Heart left ventricle (tissue), 16 donors: ENCODE measurements around the gene P2RY11. TPM values are rescaled to one million over a fixed set of nuclear protein-coding genes. Genes with fewer than 3 reads are reported as not detected.

Experiments
- ATAC-seq, 4 donors: fragments of 200-7000 bp; cut with Tn5 transposase; one replicate each; pipeline ENCODE4 v1.9.1; 2020 to 2022; ENCODE audit warnings: moderate library complexity in 4 of 4, mild to moderate bottlenecking in 3 of 4, moderate number of reproducible peaks in 1 of 4
- DNase-seq, 5 donors: peaks; one replicate each; pipeline ENCODE4 v3.0.0-alpha.2; 2020
- H3K27ac ChIP-seq, 12 donors: fragments of 200-600 bp; sonication (generic) in 4 of 12; one replicate each; pipeline versions ENCODE4 v1.5.0 to v1.8.0; 2016 to 2022; ENCODE audit warnings: mild to moderate bottlenecking in 2 of 12
- H3K27me3 ChIP-seq, 9 donors: fragments of 200-600 bp; sonication (generic) in 2 of 9; one replicate each; pipeline versions ENCODE4 v1.5.1 to v1.8.0; 2016 to 2022; ENCODE audit warnings: mild to moderate bottlenecking in 3 of 9
- H3K36me3 ChIP-seq, 9 donors: fragments of 200-600 bp; sonication (generic) in 2 of 9; one replicate each; pipeline versions ENCODE4 v1.5.0 to v1.8.0; 2018 to 2022; ENCODE audit warnings: mild to moderate bottlenecking in 2 of 9
- H3K4me1 ChIP-seq, 12 donors: fragments of 200-600 bp; sonication (generic) in 4 of 12; one replicate each; pipeline versions ENCODE4 v1.5.0 to v1.8.0; 2016 to 2022; ENCODE audit warnings: mild to moderate bottlenecking in 3 of 12
- H3K4me3 ChIP-seq, 12 donors: fragments of 200-600 bp; sonication (generic) in 4 of 12; one replicate each; pipeline versions ENCODE4 v1.5.0 to v1.8.0; 2017 to 2022; ENCODE audit warnings: mild to moderate bottlenecking in 9 of 12, moderate library complexity in 4 of 12
- H3K9me3 ChIP-seq, 12 donors: fragments of 200-600 bp; sonication (generic) in 4 of 12; one replicate each; pipeline versions ENCODE4 v1.5.0 to v1.8.0; 2016 to 2022; ENCODE audit warnings: mild to moderate bottlenecking in 1 of 12
- CTCF ChIP-seq, 12 donors: fragments of 200-600 bp; sonication (generic) in 4 of 12; IDR thresholded peaks; one replicate each; pipeline versions ENCODE4 v1.5.0 to v1.8.0; 2018 to 2022; ENCODE audit warnings: antibody characterized with exemption in 12 of 12, mild to moderate bottlenecking in 5 of 12
- POLR2A ChIP-seq, 2 donors: fragments of 450-650 bp; IDR thresholded peaks; one replicate each; pipeline ENCODE4 v1.6.1; 2017; ENCODE audit warnings: antibody characterized with exemption in 2 of 2, mild to moderate bottlenecking in 2 of 2, moderate library complexity in 2 of 2
- WGBS, 4 donors: extraction: QIAGEN DNeasy Blood & Tissue Kit in 2 of 4; methylation state at CpG; one replicate each; pipeline versions ENCODE4 v1.1.5 to v1.1.7; 2013 to 2018; 5-methylcytosine and 5-hydroxymethylcytosine counted together
- intact Hi-C, 10 donors: fragments of 100-400 bp; cut with DNase I; formaldehyde crosslinking; loops; one replicate each; pipeline versions ENCODE4 v1.11.1 to v1.14.2; 2022
- polyA plus RNA-seq, 2 donors: library from polyadenylated mRNA; stranded (reverse); fragments of 200-250 nt; gene quantifications; one replicate each; pipeline ENCODE4 v1.2.3, GENCODE V29; 2013
- total RNA-seq, 9 donors: library from RNA; depleted of rRNA in 2 of 9; stranded (reverse); fragments of >200 nt in 2 of 9; fragmentation: NEBNext Ultra II Directional in 3 of 9; extraction: Animal tissue kit (Norgen Biotek cat#: 25700) in 3 of 9; gene quantifications; one replicate each; pipeline versions ENCODE4 v1.1.0 to v1.2.4, GENCODE V29; 2016 to 2023
- donor health status: ischemic (EF 13 %, LVEDD 7.1; RV severe dilation, severe dysfunction).
- donor health status: healthy with polysubstance abuse.
- donor health status: DM: no; HTN: yes; CAD: no.
- donor health status: DM: no; HTN: no; CAD: no.
- donor health status: ischemic (EF 25% LVEDD 6.9; RV normal size, moderate dysfunction).
- donor health status: ischemic (EF 25% LVEDD 5.7; RV mildly dilated, moderate dysfunction).
- donor health status: healthy.
- donor health status: DM: yes; HTN: yes; CAD: no.
- donor health status: ischemic (EF 35%, LVEDD 5.7; RV mildly dilated, moderate dysfunction).
- donor health status: nonischemic (EF 11% LVEDD 7.7; RV severe dilation, severe dysfunction).
- donor health status: DM: yes; HTN: yes; CAD: no.
- donor health status: PGD.
- donor health status: ischemic (EF 29% LVEDD 5.4; RV normal size, mild dysfunction).
- donor health status: nonischemic (EF 23%, LVEDD 6.1; RV moderate dilation, normal function).

The P2RY11 gene
- total and polyA plus RNA-seq, 11 donors = 3.1 to 11.7 (median 5.2) TPM

DNA sequence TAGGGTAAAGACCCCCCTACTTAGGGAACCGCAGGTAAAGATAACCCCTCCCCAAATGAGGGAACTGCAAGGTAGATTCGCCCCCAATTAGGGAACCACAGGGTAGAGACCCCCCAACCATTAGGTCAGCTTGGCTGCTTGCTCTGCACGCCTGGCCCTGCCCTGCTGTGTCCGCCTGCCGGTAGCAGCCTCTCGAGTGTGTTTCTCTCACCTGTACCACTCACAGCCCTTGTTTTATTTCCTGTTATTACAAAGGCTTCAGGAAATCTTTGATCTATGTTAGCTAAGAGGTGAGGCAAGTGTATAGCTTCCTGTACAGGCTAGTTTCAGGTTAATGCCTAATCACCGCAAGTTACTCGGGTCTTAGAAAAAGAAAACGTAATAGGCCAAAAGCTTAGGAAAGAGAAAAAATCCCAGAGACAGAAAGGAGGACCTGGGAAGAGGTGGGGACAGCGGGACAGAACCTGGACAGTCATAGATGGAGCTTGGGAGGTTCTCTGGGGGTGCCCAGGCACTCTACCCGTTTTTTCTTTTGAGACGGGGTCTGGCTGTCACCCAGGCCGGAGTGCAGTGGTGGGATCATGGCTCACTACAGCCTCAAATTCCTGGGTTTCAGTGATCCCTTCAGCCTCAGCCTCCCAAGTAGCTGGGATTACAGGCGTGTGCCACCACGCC, 31.3 kb downstream of the P2RY11 start:
- DNase-seq (no peak), ATAC-seq (no peak)
- 86 to 94% (median 90%) methylated on average over 13 to 15 of the region's 15 CpGs for WGBS, 4 donors
- H3K9me3 ChIP-seq = no peaks in the 10 kb centered on the region
- no peaks in the 10 kb centered on the region for H3K27me3 ChIP-seq
- H3K27ac ChIP-seq = peak overlapping the region in 1 of 12 donors; percentile 59
- no peaks in the 10 kb centered on the region for H3K4me1 ChIP-seq
- peaks cover 2 to 100% (median 98%) of the 10 kb centered on the region in 9 donors for H3K36me3 ChIP-seq
- H3K4me3 ChIP-seq = no peak overlapping the region
- intact Hi-C loops = no loop called here
- no peak for TF ChIP-seq CTCF (IDR thresholded peaks at IDR 0.05)
- no peak for TF ChIP-seq POLR2A (IDR thresholded peaks at IDR 0.05)

GRCh38 chr19:10143681-10144080, 32.2 kb downstream of the P2RY11 start:
- Histone ChIP-seq H3K27me3 (no peaks in the 10 kb centered on the region), H3K4me3 (no peak overlapping the region), H3K27ac (peak overlapping the region in 1 of 12 donors; percentile 59), H3K9me3 (no peaks in the 10 kb centered on the region), H3K4me1 (no peaks in the 10 kb centered on the region), H3K36me3 (peaks cover 2 to 100% (median 95%) of the 10 kb centered on the region in 9 donors)
- TF ChIP-seq CTCF (IDR thresholded peaks at IDR 0.05) = no peak
- intact Hi-C loops = no loop called here
- DNase-seq (no peak), ATAC-seq (no peak)
- WGBS, 4 donors = 92 to 98% (median 95%) methylated on average over 8 to 11 of the region's 11 CpGs

- 90 to 92% (median 91%) methylated on average over 10 of the region's 10 CpGs for WGBS, 4 donors
- no peaks in the 10 kb centered on the region for H3K9me3 ChIP-seq
- DNase-seq (no peak), ATAC-seq (no peak)
- no peaks in the 10 kb centered on the region for H3K4me1 ChIP-seq
- H3K27ac ChIP-seq = peak overlapping the region in 1 of 12 donors; percentile 59
- H3K27me3 ChIP-seq = no peaks in the 10 kb centered on the region
- no peak overlapping the region for H3K4me3 ChIP-seq
- intact Hi-C loops = no loop called here
- no peak for TF ChIP-seq CTCF (IDR thresholded peaks at IDR 0.05)
- no peak for TF ChIP-seq POLR2A (IDR thresholded peaks at IDR 0.05)
- peaks cover 2 to 100% (median 96%) of the 10 kb centered on the region in 9 donors for H3K36me3 ChIP-seq
These were observed 32.9 kb downstream of the P2RY11 start for GRCh38 chr19:10144361-10144760.

- ATAC-seq (no peak), DNase-seq (no peak)
- Histone ChIP-seq H3K4me3 (no peak overlapping the region), H3K27me3 (no peaks in the 10 kb centered on the region), H3K9me3 (no peaks in the 10 kb centered on the region), H3K36me3 (peaks cover 2 to 100% (median 96%) of the 10 kb centered on the region in 9 donors), H3K27ac (no peak overlapping the region), H3K4me1 (no peaks in the 10 kb centered on the region)
- TF ChIP-seq CTCF (IDR thresholded peaks at IDR 0.05) (no peak), POLR2A (IDR thresholded peaks at IDR 0.05) (no peak)
- 87 to 96% (median 94%) methylated on average over 10 of the region's 10 CpGs for WGBS, 4 donors
- intact Hi-C loops = no loop called here
These were observed 33.5 kb downstream of the P2RY11 start for GRCh38 chr19:10145031-10145430.
